ENCODE measurements around the gene CKAP4.
A peak's percentile ranks its signal among the peaks of the same experiment; 100 is the strongest.

DNA sequence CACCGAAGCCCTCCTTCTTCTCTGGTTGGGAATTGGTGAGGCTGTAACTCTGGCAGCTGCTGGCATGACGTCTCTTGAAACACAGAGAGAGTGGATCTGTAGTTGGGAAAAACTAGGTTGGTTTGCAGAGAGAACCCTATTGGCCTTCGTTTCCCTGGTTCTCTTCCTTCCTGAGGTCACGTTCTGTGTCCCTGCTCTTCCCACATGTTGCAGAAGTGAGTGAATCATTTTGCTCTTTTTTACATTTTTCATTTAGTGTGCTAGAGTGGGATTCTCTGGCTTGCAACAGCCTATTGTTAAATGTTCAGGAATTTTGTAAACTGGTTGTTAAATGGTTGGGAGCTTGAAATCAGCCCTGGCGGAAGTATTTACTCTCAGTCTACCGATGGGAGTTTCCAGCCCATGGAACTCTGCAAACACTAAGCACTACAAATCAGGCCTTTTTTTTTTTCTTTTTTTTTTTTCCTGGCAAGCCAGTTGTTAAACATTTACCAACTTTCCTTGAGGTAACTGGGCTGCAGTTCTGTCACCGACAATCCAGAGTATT is 26.8 kb upstream of the CKAP4 start:
- TF ChIP-seq POLR2A (IDR thresholded peaks at IDR 0.05) (no peak), EP300 (IDR thresholded peaks at IDR 0.05; ENCODE audit: low read depth) (no peak), POLR2AphosphoS5 (IDR thresholded peaks at IDR 0.05) (no peak)
- TF ChIP-seq, protein P1, sequence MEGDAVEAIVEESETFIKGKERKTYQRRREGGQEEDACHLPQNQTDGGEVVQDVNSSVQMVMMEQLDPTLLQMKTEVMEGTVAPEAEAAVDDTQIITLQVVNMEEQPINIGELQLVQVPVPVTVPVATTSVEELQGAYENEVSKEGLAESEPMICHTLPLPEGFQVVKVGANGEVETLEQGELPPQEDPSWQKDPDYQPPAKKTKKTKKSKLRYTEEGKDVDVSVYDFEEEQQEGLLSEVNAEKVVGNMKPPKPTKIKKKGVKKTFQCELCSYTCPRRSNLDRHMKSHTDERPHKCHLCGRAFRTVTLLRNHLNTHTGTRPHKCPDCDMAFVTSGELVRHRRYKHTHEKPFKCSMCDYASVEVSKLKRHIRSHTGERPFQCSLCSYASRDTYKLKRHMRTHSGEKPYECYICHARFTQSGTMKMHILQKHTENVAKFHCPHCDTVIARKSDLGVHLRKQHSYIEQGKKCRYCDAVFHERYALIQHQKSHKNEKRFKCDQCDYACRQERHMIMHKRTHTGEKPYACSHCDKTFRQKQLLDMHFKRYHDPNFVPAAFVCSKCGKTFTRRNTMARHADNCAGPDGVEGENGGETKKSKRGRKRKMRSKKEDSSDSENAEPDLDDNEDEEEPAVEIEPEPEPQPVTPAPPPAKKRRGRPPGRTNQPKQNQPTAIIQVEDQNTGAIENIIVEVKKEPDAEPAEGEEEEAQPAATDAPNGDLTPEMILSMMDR (IDR thresholded peaks at IDR 0.05) = peak in 1 of 5 experiments; percentile 7

Data from transverse colon (tissue), 4 donors.